Gastrocnemius medialis (tissue), 4 donors: Measurements from ENCODE around the gene LCNL1.

Source experiments
- POLR2A ChIP-seq, 2 donors: fragments of 450-650 bp; IDR thresholded peaks; one replicate each; pipeline ENCODE4 v1.6.1; 2017; ENCODE audit warnings: antibody characterized with exemption in 2 of 2, mild to moderate bottlenecking in 2 of 2, moderate library complexity in 2 of 2
- TF ChIP-seq, protein P1 (sequence below), 5 experiments: fragments of 450-650 bp in 3 of 5; fragments of 200-600 bp in 2 of 5; sonication (generic) in 2 of 5; IDR thresholded peaks in 4 of 5; conservative IDR thresholded peaks in 1 of 5; 1 replicate in 4 of 5; 2 replicates in 1 of 5; pipeline ENCODE4 v1.5.1; 2016 to 2019; ENCODE audit warnings: antibody characterized with exemption in 5 of 5, mild to moderate bottlenecking in 3 of 5, moderate library complexity in 3 of 5

DNA sequence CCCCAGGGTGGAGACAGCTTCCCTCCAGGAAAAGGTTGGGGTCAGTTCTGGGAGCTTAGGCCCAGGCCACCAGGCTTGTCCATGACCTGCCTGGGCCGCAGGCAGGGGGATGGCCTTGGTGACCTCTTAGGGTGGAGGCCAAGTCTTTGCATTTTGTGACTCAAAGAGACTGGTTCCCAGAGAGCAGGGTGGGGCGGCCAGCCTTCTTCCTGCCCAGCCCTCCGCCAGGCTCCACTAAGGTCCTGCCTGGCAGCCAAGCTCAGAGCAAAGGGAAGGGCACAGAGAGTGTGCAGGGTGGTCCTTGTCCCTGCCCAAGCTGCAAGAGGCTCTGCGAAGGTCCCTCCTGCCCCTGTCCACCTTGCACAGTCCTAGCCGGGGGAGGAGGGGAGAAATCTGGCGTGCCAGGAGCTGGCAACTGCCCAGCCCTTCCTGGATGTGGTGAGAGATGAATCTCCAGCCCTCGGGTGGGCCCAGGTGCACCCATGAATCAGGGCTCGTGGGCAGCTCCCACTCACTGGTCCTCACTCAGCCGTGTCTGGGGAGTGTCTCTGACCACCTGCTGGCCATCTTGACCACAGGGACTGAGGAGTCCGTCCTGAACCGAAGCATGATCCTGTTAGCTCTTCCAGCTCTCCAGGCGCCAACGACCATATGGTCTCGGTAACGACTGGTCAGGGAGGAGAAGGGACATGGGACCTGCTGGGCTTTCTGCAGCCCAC is 7.8 kb upstream of the LCNL1 start:
- TF ChIP-seq, protein P1, sequence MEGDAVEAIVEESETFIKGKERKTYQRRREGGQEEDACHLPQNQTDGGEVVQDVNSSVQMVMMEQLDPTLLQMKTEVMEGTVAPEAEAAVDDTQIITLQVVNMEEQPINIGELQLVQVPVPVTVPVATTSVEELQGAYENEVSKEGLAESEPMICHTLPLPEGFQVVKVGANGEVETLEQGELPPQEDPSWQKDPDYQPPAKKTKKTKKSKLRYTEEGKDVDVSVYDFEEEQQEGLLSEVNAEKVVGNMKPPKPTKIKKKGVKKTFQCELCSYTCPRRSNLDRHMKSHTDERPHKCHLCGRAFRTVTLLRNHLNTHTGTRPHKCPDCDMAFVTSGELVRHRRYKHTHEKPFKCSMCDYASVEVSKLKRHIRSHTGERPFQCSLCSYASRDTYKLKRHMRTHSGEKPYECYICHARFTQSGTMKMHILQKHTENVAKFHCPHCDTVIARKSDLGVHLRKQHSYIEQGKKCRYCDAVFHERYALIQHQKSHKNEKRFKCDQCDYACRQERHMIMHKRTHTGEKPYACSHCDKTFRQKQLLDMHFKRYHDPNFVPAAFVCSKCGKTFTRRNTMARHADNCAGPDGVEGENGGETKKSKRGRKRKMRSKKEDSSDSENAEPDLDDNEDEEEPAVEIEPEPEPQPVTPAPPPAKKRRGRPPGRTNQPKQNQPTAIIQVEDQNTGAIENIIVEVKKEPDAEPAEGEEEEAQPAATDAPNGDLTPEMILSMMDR (IDR thresholded peaks at IDR 0.05 in 4 of 5, conservative IDR thresholded peaks at IDR 0.05 in 1 of 5), result no peak
- TF ChIP-seq POLR2A (IDR thresholded peaks at IDR 0.05), result no peak
